NT2/D1 (cell line): ENCODE measurements around the gene SNTA1.

Experiments
- SUZ12 ChIP-seq: IDR thresholded peaks from 2 replicates; pipeline ENCODE4 v1.6.1; 2011; ENCODE audit not compliant: insufficient read length, insufficient read depth; ENCODE audit errors: extremely low read depth
- ZNF274 ChIP-seq: IDR thresholded peaks from 2 replicates; pipeline ENCODE4 v1.6.1; 2011; ENCODE audit warnings: mild to moderate bottlenecking, low read depth, low read length

DNA sequence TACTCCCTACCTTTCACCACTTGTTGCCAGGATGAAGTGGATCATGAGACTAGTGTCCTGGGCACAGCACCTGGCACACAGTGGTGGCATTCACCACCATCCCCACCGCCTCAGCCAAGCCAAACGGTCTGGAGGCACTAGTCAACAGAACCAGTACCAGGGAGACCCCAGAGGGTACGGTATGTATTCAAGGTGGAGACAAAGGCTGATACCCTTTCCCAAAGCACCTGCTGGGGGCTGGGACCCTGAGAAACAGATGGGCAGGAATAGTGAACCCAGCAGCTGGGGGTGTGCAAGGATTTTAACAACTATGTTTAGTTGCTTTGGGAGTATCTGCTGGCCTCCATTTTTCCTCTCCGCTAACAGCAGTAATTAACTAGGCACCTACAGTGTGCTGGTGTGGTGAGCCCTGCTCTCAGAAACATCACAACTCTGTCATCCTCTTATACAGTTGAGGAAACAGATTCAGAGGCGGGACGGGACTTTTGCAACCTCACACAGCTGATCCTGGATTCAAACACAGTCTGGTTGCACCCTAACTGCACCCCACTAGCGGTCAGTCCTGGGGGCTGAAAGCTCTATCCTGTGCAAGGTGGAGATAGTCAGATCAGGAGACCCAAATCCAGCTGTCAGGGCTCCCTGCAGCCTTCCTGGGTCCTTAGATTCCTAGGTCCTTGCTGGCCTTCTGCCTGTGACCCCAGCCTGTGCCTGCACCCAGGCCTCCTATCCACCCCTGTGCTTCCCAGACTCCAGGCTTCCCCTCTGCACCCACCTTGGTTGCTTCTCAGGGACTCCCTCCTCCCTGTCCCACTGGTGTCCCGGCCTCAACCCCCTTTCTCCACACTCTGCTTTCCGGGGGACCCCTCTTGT, 1.2 kb downstream of the SNTA1 start:
- TF ChIP-seq ZNF274 = no peak
- no peak for TF ChIP-seq SUZ12
